Muscle of leg (tissue), 11 donors: ENCODE results near the gene ST6GAL2. TPM values are rescaled to one million over a fixed set of nuclear protein-coding genes. Genes with fewer than 3 reads are reported as not detected.
A peak's percentile ranks its signal among the peaks of the same experiment; 100 is the strongest.

Source experiments
- DNase-seq: peaks from one replicate; pipeline ENCODE4 v3.0.0; 2013
- H3K27ac ChIP-seq: one replicate; pipeline ENCODE4 v1.5.1; 2013; ENCODE audit warnings: mild to moderate bottlenecking, low read length, control low read depth
- H3K27me3 ChIP-seq: one replicate; pipeline ENCODE4 v1.6.1; 2013; ENCODE audit warnings: low read length; ENCODE audit not compliant: control insufficient read depth, insufficient read depth
- H3K36me3 ChIP-seq: one replicate; pipeline ENCODE4 v1.6.1; 2013; ENCODE audit warnings: low read length; ENCODE audit not compliant: control insufficient read depth, insufficient read depth
- H3K4me1 ChIP-seq: one replicate; pipeline ENCODE4 v1.6.1; 2013; ENCODE audit warnings: low read length; ENCODE audit not compliant: control insufficient read depth, insufficient read depth
- H3K4me3 ChIP-seq: one replicate; pipeline ENCODE4 v1.5.1; 2013; ENCODE audit warnings: low read length, control low read depth
- H3K9me3 ChIP-seq: replicated peaks from 2 replicates; pipeline ENCODE4 v1.6.1; 2013; ENCODE audit warnings: low read depth, low read length; ENCODE audit not compliant: control insufficient read depth
- WGBS: methylation state at CpG from one replicate; pipeline ENCODE4 v1.1.5; 2013; ENCODE audit warnings: missing lambda C conversion rate; ENCODE audit not compliant: insufficient coverage; 5-methylcytosine and 5-hydroxymethylcytosine counted together
- polyA plus RNA-seq, 8 donors: library from polyadenylated mRNA; unstranded; fragments of 120-200 nt; gene quantifications; one replicate each; pipeline versions ENCODE4 v1.2.1 to v1.2.3, GENCODE V29; 2013; ENCODE audit warnings: inconsistent platforms in 1 of 8, low replicate concordance in 1 of 8; ENCODE audit not compliant: insufficient read length in 8 of 8, insufficient read depth in 1 of 8
- total RNA-seq: library from RNA; stranded (reverse); fragments of 120-200 nt; gene quantifications from one replicate; pipeline ENCODE4 v1.2.4, GENCODE V29; 2013

ST6GAL2 gene
- total and polyA plus RNA-seq, 9 donors: 2.5 to 5.5 (median 4.8) TPM

GRCh38 chr2:106845716-106846115 is 40.3 kb downstream of the ST6GAL2 start:
- Histone ChIP-seq H3K27ac (no peak overlapping the region), H3K27me3 (no peaks in the 10 kb centered on the region), H3K4me3 (no peak overlapping the region), H3K4me1 (peaks cover 15% of the 10 kb centered on the region), H3K9me3 (no peaks in the 10 kb centered on the region), H3K36me3 (no peaks in the 10 kb centered on the region)
- no peak for DNase-seq
- 89% methylated on average over 5 of the region's 6 CpGs for WGBS

GRCh38 chr2:106843910-106844250 is 42.1 kb downstream of the ST6GAL2 start:
- no peak overlapping the region for H3K27ac ChIP-seq
- H3K4me1 ChIP-seq: peaks cover 16% of the 10 kb centered on the region
- 100% methylated on average over 4 of the region's 5 CpGs for whole genome bisulfite sequencing
- no peaks in the 10 kb centered on the region for H3K36me3 ChIP-seq
- H3K4me3 ChIP-seq: no peak overlapping the region
- H3K9me3 ChIP-seq: no peaks in the 10 kb centered on the region
- no peak for DNase-seq
- no peaks in the 10 kb centered on the region for H3K27me3 ChIP-seq

- peaks cover 10% of the 10 kb centered on the region for H3K4me1 ChIP-seq
- H3K27ac ChIP-seq: no peak overlapping the region
- DNase-seq: no peak
- no peaks in the 10 kb centered on the region for H3K27me3 ChIP-seq
- H3K36me3 ChIP-seq: peaks cover 3% of the 10 kb centered on the region
- H3K9me3 ChIP-seq: no peaks in the 10 kb centered on the region
- no peak overlapping the region for H3K4me3 ChIP-seq
- 94% methylated on average over 62 of the region's 63 CpGs for WGBS
Observed at GRCh38 chr2:106843001-106843909, 42.7 kb downstream of the ST6GAL2 start.

GRCh38 chr2:106841886-106842645 is 43.9 kb downstream of the ST6GAL2 start:
- no peak overlapping the region for H3K4me3 ChIP-seq
- WGBS: 57% methylated on average over 5 of the region's 7 CpGs

GRCh38 chr2:106840818-106841217 is 45.1 kb downstream of the ST6GAL2 start:
- peaks cover 3% of the 10 kb centered on the region for H3K36me3 ChIP-seq
- DNase-seq: peak; percentile 79
- peaks cover 10% of the 10 kb centered on the region for H3K4me1 ChIP-seq
- no peak overlapping the region for H3K27ac ChIP-seq
- no peaks in the 10 kb centered on the region for H3K9me3 ChIP-seq
- H3K27me3 ChIP-seq: no peaks in the 10 kb centered on the region
- WGBS: no CpG with 5 or more reads among the region's 2 CpGs
- no peak overlapping the region for H3K4me3 ChIP-seq

More at GRCh38 chr2:106841886-106842645, 43.9 kb downstream of the ST6GAL2 start:
- H3K9me3 ChIP-seq: no peaks in the 10 kb centered on the region
- no peak for DNase-seq
- H3K27me3 ChIP-seq: no peaks in the 10 kb centered on the region
- H3K36me3 ChIP-seq: peaks cover 3% of the 10 kb centered on the region
- H3K27ac ChIP-seq: no peak overlapping the region
- peaks cover 10% of the 10 kb centered on the region for H3K4me1 ChIP-seq

GRCh38 chr2:106839849-106840595 is 45.9 kb downstream of the ST6GAL2 start:
- WGBS: 71% methylated on average over 2 of the region's 7 CpGs
- H3K27me3 ChIP-seq: no peaks in the 10 kb centered on the region
- no peak overlapping the region for H3K4me3 ChIP-seq
- H3K36me3 ChIP-seq: peaks cover 3% of the 10 kb centered on the region
- peaks cover 10% of the 10 kb centered on the region for H3K4me1 ChIP-seq
- no peaks in the 10 kb centered on the region for H3K9me3 ChIP-seq
- peak; percentile 10 for DNase-seq
- no peak overlapping the region for H3K27ac ChIP-seq

GRCh38 chr2:106833256-106833655 is 52.7 kb downstream of the ST6GAL2 start:
- H3K4me3 ChIP-seq: no peak overlapping the region
- H3K27ac ChIP-seq: no peak overlapping the region
- WGBS: 50% methylated on average over 2 of the region's 3 CpGs
- no peak for DNase-seq
- H3K9me3 ChIP-seq: no peaks in the 10 kb centered on the region
- no peaks in the 10 kb centered on the region for H3K36me3 ChIP-seq
- H3K4me1 ChIP-seq: no peaks in the 10 kb centered on the region
- H3K27me3 ChIP-seq: no peaks in the 10 kb centered on the region

- WGBS: 57% methylated on average over 2 of the region's 6 CpGs
Observed at GRCh38 chr2:106831816-106832569, 54.0 kb downstream of the ST6GAL2 start.

GRCh38 chr2:106831241-106831640 is 54.7 kb downstream of the ST6GAL2 start:
- Histone ChIP-seq H3K4me3 (no peak overlapping the region), H3K4me1 (no peaks in the 10 kb centered on the region), H3K27me3 (no peaks in the 10 kb centered on the region), H3K9me3 (no peaks in the 10 kb centered on the region), H3K27ac (no peak overlapping the region), H3K36me3 (no peaks in the 10 kb centered on the region)
- WGBS: no CpG with 5 or more reads among the region's 3 CpGs
- no peak for DNase-seq

More at GRCh38 chr2:106831816-106832569, 54.0 kb downstream of the ST6GAL2 start:
- no peak for DNase-seq
- Histone ChIP-seq H3K27ac (no peak overlapping the region), H3K4me1 (no peaks in the 10 kb centered on the region), H3K4me3 (no peak overlapping the region), H3K9me3 (no peaks in the 10 kb centered on the region), H3K27me3 (no peaks in the 10 kb centered on the region), H3K36me3 (no peaks in the 10 kb centered on the region)
